HG03469 (cell line): ENCODE measurements around the gene DTNBP1.

ENCODE experiments used
- ATAC-seq: cut with Tn5 transposase; IDR thresholded peaks from one replicate; pipeline ENCODE4 v1.9.1; 2021; ENCODE audit warnings: mild to moderate bottlenecking, moderate library complexity, moderate number of reproducible peaks; ENCODE audit not compliant: unreplicated experiment

The DTNBP1 gene

DNA sequence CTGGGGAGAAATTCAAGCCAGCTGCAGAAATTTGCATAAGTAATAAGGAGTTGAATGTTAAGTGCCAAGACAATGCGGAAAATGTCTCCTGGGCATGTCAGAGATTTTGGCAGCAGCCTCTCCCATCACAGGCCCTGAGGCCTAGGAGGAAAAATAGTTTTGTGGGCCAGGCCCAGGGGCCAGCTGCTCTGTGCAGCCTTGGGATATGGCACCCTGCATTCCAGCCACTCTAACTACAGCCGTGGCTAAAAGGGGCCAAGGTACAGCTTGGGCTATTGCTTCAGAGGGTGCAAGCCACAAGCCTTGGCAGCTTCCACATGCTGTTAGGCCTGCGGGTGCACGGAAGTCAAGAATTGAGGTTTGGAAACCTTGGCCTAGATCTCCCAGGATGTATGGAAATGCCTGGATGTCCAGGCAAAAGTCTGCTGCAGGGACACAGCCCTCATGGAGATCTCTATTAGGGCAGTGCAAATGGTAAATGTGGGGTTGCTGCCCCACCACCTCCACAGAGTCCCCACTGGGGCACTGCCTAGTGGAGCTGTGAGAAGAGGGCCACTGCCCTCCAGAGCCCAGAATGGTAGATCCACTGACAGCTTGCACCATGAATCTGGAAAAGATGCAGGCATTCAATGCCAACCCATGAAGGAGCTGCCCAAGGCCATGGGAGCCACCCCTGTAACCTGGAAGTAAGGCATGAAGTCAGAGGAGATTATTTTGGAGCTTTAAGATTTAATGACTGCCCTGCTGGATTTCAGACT, 126.5 kb downstream of the DTNBP1 start:
- no peak for ATAC-seq

DNA sequence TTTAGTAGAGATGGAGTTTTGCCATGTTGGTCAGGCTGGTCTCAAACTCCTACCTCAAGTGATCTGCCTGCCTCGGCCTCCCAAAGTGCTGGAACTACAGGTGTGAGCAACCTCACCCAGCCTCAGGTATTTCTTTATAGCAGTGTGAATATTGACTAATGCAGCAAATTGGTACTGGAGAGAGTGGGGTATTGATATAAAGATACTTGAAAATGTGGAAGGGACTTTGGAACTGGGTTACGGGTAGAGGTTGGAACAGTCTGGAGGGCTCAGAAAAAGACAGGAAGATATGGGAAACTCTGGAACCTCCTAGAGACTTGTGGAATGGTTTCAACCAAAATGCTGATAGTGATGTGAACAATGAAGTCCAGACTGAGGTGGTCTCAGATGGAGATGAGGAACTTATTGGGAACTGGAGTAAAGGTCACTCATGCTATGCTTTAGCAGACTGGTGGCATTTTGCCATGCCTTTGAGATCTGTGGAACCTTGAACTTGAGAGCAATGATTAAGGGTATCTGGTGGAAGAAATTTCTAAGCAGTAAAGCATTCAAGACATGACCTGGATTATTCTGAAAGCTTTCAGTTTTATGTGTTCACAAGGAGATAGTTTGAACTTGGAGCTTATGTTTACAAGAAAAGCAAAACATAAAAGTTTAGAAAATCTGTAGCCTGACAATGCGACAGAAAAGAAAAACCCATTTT, 127.2 kb downstream of the DTNBP1 start:
- no peak for ATAC-seq

DNA sequence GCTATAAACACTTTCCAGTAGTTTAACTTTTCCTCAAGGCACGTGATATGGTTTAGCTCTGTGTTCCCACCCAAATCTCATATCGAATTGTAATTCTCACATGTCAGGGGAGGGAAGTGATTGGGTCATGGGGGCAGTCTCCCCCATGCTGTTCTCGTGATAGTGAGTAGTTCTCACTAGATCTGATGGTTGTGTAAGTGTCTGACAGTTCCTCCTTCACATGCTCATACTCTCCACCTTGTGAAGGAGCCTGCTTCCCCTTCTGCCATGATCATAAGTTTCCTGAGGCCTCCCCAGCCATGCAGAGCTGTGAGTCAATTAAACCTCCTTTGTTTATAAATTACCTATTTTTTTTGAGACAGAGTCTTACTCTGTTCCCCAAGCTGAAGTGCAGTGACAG, 127.9 kb downstream of the DTNBP1 start:
- no peak for ATAC-seq

- ATAC-seq = no peak
Measured at GRCh38 chr6:15533379-15534026, 129.3 kb downstream of the DTNBP1 start.

DNA sequence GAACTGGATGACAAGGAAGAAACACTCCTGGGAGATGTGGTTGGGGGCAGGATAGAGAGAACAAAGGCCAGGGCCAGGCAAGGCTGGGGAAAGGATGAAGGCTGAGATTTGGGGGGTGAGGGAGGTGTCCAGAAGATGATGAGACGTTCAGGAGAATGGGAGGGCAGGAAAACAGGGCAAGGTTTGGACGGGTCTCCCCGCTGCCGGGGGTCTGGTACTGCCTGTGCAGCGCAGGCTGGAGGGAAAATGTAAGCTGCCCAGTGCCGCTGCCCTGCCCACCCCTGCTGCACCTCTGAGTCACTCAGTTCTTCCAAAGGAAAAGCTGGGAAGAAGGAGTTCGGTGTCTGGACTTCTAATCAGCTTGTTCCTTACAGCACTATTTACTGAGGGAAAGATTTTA, 130.9 kb downstream of the DTNBP1 start:
- ATAC-seq = no peak

- ATAC-seq = no peak
Measured at GRCh38 chr6:15530411-15530810, 132.4 kb downstream of the DTNBP1 start.

GRCh38 chr6:15528870-15529269, 134.0 kb downstream of the DTNBP1 start:
- ATAC-seq = no peak

DNA sequence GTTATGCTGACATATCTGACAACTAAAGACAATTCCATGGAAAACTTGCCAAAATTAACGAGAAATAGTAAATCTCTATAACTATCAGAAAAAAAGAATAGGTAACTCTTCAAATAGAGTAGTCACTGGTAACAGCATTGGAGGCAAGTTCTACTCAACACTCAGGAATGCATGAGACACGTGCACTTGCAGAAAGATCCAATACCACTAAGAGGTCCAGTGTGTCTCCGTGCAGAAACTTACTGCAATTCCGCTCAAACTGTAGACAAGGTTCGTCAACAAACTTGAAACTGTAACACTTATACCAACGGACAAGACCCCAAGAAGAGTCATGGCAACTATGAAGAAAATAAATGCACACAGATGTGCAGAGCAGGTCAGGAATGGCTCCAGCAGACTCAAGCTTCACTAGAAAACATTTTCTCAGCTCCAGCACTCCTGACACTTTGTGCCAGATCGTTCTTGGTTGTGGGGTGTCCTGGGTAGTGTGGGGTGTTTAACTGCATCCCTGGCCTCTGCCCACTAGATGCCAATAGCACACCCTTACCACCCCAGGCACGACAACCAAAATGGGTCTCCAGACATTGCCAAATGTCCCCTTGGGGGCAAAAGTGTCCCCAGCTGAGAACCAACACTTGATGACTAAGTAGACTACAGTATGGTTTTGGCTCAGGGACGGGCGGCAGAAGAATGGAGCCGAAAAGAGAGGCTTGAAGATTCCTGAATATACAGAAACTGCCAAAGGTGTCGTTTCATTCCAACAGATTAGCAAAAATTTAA, 134.8 kb downstream of the DTNBP1 start:
- no peak for ATAC-seq

DNA sequence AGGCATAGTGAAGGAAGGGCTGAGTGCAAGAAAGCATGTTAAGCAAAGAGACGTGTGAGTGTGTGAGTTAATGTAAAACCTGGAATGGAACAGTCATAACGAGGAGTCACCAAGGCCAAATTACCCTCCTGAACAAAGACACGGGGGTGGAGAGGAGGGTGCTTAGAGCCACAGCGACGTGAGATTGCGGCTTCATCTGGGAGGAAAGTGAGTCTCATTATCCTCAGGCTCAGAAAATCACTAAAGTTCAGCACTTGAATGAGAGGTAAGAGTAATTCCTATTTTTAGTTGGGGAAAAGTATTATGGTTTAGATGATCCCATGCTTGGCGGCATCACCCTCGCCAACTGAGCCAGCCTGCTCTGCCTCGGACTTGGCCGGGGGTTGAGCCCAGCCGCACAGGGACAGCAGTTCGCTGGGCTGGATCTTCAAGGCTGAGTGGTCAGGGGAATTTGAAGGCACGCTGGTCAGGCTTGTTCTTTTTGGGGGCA, 136.6 kb downstream of the DTNBP1 start:
- no peak for ATAC-seq

GRCh38 chr6:15524861-15525401, 137.9 kb downstream of the DTNBP1 start:
- ATAC-seq = no peak

GRCh38 chr6:15523679-15524630, 138.9 kb downstream of the DTNBP1 start:
- ATAC-seq = no peak

- ATAC-seq = no peak
Measured at GRCh38 chr6:15522856-15523529, 139.8 kb downstream of the DTNBP1 start.

GRCh38 chr6:15522427-15522826, 140.4 kb downstream of the DTNBP1 start:
- ATAC-seq = no peak

GRCh38 chr6:15522026-15522425, 140.8 kb downstream of the DTNBP1 start:
- no peak for ATAC-seq

DNA sequence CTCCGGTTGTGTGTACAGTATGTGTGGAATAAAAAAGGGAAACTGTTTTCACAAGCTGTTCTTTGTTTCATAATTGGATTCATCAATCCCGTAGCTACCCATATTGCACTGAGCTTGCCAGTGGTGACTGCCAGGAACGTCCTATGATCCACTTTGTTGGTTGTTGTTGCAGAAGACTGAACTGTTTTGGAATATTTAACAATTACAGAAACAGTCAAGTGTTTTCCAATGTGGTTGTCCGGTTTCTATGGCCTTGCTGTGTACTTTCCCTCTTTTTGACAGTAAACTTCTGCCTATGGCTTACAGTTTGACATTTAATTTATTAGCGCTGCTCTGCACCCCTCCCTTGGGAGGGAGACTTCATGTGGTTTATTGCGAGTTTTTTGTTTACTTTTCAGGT, 141.2 kb downstream of the DTNBP1 start:
- no peak for ATAC-seq

DNA sequence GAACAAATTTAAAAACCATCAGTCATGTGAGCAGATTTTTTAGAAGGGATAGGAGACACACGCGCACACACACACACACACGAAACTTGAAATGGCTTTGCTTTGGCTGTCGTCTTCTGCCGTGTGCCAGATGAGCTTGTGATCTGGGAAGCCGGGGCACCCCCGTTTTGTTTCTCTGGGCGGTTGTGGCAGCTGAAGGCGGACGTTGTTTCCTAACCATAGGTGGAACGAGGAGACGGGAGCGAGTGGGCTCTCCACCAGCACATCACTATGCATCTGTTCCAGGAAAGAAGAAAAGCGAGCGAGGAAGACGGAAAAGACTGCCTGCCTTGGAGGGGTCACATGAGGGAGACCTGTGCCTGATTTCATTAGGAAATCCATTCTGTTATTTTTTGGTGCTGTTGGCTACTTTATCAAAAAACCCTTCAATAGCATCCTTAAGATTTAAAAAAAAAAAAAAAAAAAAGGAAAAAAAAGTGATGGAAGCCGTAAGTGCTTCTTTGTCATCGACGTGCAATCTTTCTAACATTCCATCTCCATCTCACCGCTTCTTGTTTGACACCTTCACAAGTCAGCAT, 142.1 kb downstream of the DTNBP1 start:
- ATAC-seq = no peak

GRCh38 chr6:15519681-15520080, 143.1 kb downstream of the DTNBP1 start:
- ATAC-seq = no peak

DNA sequence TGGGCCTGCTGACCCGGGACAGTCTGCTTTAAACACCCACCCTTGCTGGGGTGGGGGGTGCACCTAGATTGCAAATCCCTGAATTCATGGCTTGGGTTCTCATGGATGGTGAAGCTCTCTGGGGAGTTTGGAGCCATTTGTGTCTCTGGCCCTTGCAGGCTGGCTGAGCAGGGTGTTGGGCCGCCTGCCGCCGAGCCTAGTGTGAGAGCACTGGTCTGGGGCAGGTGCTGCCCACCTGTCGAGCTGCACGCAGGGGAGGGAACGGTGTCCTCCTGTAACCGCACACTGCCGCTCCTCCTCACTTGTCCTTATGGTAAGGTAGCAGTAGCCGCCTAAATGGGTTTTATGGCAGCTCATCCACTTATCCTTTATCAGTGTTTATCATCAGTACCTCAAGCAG, 143.9 kb downstream of the DTNBP1 start:
- no peak for ATAC-seq

DNA sequence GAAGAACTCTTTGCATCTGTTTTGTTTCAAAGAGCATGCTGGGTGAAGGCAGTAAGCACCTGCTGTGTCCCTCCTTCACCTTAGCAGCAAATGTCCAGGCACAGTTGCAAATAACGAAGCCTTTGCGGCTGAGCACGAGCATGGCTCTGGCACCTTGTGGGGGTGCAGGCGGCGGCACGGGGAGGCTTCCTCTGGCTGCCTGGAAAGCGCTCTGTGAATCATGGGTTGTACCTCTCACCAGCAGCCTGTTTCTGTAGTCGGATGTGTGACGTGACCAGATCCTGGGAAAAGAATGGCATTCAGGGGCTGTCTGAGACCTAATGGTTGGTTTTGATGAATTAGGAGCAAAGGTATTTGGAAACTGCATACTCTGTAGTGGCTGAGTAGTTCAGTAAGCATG, 144.8 kb downstream of the DTNBP1 start:
- ATAC-seq = no peak
